ENCODE data around the gene TNFAIP1.

DNA sequence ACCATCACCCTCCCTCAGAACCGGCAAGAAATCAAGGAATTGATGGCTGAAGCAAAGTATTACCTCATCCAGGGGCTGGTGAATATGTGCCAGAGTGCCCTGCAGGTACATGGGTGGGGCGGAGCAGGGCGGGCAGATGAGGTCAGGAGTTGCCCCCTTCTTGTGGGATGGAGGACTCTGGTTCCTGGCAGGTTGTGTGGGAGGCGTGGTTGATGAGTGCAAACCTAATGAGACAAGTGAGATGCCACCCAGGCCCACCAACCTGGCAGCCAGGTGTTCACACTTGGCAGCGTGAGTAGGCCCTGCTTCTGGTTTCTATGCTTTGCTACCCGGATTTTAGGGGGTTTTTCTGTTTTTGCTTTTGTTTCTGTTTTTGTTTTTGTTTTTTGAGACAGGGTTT is 4.8 kb downstream of the TNFAIP1 start:
- TF ChIP-seq, protein P1, sequence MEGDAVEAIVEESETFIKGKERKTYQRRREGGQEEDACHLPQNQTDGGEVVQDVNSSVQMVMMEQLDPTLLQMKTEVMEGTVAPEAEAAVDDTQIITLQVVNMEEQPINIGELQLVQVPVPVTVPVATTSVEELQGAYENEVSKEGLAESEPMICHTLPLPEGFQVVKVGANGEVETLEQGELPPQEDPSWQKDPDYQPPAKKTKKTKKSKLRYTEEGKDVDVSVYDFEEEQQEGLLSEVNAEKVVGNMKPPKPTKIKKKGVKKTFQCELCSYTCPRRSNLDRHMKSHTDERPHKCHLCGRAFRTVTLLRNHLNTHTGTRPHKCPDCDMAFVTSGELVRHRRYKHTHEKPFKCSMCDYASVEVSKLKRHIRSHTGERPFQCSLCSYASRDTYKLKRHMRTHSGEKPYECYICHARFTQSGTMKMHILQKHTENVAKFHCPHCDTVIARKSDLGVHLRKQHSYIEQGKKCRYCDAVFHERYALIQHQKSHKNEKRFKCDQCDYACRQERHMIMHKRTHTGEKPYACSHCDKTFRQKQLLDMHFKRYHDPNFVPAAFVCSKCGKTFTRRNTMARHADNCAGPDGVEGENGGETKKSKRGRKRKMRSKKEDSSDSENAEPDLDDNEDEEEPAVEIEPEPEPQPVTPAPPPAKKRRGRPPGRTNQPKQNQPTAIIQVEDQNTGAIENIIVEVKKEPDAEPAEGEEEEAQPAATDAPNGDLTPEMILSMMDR (IDR thresholded peaks at IDR 0.05) = no peak
- TF ChIP-seq POLR2AphosphoS5 (IDR thresholded peaks at IDR 0.05) (no peak), POLR2A (IDR thresholded peaks at IDR 0.05; ENCODE audit: low read depth) (no peak)
